NCI-H1417 (cell line): ENCODE results near the gene NXN.
"Not testable (repeated sequence)": the region's sequence is repeated elsewhere in the genome, so short reads cannot be mapped to it uniquely, and the experiment has no call there.

Source experiments
- DNase-seq, 3 experiments: peaks; one replicate each; lab custom pipeline; 2025; lab: John Stamatoyannopoulos, UW

The NXN gene

DNA sequence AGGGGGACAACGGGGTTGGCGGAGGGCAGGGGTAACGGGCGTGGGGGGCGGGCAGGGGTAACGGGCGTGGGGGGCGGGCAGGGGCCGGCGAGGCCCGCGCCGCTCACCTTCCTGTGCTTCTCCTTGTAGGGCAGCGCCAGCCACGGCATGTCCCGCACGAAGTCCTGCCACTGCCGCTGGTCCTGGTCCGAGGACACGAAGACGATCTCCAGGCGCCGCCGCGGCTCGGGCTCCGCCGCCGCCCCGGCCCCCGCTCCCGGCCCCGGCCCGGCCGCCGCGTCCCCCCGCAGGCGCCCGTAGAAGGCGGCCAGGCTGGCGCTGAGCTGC is 401 bp downstream of the NXN start:
- DNase-seq, result no peak

DNA sequence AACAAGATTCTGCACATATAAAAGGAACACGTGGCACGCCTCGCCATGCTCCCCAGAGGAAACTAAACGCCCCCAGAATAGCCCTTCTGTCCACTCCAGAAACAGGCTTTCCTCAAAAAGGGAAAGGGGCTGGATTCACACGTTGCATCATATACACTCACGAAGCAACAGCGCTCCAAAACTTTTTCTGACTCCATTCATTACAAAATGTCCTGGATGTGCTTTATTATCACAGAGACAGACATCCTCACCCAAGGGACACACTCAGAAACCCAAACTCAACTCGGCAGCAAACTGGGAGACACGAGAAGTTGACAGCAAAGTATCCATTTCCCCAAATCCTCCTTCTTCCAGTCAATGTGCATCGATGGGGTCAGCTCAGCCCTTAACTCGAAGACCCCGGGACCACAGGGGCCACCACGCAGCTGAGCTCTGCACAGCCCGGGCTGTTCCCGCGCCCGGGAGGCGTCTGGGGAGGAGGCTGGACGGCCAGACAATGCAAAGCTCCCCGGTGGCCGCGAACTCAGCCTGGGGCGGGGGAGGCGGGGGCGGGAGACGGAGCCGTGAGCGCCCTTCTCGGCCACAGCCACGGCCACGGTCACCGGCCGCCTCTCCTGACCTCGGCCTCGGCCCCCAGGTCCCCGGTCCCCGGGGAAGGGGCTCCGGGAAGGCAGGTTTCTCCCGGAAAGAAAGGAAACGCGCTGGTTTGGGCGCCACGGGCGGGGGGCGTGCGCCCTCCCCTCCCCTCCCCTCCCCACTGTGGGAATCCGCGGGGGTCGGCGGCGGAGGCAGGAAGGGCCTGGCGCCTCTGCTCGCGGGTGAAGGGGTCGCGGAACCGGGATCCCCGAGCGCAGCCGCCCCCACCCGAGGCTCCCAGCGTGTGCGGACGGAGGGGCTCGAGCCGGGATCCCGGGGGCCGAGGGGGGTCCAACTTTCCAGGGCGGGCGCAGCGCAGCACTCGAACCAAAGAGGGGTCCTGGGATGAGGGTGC is 1.2 kb downstream of the NXN start:
- peak in 2 of 3 experiments; percentile 55 to 58 for DNase-seq

DNA sequence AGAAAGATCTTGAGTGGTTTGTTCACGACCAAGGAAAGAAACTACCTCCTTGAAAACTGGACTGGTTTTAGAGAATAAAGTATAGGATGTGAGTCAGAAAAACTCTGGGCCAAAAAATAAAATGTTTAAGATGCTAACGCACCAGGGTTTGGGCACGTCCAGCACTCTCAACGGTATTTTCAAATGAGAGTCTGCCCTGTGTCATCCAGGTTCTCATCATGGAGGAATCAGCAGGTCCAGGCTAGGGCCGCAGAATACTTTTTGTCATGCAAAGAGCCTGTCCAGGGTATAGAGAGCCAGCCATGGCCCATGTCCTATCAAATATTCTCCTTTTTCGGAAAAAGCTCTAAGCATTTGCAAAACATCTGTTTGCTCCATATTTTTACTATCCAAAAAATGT is 2.4 kb downstream of the NXN start:
- DNase-seq, result no peak

DNA sequence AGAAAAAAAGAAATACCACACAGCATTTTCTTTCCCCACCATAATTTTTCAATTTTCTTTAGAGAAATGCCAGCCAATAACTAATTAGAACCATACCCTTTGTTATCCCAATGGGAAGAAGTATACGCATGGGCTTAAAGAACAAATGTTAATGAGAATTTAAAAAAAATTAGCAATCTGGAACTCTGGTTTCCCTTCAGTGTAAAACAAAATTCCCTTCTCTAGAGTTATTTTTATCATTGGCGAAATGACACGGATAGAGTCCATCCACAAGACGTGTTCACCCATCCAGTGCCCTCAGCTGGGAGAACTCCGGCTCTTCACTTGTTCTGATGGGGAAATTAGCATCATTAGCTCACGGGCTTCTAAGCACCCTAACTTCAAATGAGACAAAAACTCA is 3.3 kb downstream of the NXN start:
- DNase-seq, result no peak

DNA sequence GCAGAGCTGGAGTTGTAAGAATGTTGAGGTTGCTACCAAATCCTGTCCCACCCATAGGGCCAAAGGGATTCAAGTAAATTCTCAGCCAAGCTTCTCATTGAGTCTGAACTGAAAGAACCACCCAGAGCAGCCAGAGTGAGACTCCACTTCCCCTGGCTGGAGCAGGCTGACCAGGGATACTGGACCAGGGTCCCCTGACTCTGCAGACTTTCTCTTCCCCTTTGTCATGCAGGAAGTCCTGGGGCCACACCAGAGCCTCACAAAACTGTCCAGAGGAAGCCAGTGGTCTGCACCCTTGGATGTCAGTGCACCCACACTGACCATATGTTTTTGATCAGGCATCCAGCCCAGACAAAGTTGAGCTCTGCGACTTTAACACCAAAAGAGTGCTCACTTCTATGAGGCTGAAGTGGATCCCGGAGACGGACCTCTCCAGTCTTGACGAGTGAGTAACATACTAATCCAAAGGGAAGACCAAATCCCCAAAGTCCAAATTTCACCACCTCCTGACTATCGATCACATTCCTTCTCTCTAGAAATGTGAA is 4.1 kb downstream of the NXN start:
- DNase-seq, result no peak

DNA sequence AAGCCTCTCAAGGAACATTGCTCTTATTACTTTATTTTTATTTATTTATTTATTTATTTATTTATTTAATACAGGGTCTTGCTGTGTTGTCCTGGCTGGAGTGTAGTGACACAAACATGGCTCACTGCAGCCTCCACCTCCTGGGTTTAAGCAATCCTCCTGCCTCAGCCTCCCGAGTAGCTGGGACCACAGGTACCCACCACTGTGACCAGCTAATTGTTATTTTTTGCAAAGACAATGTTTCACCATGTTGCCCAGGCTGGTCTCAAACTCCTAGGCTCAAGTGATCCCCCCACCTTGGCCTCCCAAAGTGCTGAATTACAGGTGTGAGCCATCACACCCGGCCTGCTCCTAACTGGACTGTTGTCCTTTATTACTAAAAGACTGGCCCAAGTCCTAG is 4.8 kb downstream of the NXN start:
- not testable (repeated sequence) for DNase-seq

DNA sequence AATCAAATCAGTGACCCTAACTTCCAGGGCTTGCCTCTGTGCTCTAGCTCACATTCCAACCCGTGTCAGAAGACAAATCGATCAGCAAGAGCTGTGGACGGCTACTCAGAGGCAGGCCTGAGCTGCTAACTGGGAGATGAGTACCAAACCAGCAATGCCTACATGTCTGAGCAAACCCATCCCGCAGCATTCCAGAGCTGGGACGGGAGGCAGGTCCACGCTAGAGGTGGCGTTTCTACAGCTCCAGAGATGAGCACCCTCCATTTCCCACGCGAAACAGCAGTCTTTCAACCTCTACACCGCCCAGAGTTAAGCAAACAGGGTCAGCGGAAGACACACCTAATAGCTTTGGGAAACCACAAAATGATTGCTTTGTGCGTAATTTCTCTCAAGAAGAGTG is 6.5 kb downstream of the NXN start:
- no peak for DNase-seq

DNA sequence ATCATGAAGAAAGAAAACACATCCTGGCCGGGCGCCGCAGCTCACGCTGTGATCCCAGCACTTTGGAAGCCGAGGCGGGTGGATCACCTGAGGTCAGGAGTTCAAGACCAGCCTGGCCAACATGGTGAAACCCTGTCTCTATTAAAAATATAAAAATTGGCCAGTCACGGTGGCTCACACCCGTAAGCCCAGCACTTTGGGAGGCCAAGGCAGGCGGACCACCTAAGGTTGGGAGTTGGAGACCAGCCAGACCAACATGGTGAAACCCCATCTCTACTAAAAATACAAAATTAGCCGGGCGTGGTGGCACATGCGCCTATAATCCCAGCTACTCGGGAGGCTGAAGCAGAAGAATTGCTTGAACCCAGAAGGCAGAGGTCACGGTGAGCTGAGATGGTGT is 7.7 kb downstream of the NXN start:
- DNase-seq, result not testable (repeated sequence)

DNA sequence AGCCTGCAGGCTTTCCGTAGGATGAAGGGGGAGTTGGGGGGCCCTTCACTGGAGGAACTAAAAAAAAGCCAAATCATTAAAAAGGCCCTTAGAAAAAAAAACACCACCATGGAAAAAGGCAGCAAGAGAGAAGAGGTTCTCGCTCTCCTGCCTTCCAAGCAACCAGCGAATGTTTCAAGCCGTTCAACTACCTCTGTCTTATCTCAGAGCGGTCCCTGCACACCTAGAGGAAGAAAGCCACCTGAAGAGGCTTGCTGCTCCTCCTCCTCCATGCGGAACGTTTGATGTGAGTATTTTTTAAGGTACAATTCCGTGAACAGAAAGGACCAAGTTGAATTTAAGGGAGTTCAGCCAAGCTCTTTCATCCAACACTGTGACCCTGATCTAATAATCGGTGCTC is 9.2 kb downstream of the NXN start:
- no peak for DNase-seq

DNA sequence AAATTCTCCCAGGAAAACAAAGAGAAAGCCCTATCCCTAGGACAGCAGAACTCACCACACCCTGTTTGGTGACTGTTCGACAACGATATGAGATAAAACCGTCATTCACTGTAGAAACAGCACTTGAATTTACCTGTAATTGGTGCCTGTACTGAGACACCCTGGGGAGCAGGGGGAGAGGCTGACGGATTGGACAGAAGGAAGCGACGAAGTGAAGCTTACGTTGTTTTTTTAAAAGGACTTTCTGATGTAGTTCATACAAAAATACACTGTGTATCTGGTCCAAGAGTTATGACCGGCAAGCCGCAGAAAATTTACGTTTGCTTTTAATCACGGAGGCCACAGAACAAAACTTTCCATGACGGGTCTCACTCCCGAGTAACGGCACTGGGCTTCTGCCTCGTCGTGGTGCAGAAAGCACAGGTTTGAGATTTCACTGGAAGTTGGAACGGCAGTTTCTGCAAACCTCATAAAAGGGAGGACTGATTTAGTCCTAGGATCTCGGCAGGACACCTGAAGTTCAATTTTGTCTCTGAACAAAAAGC is 9.7 kb downstream of the NXN start:
- peak; percentile 40 to 79 (median 49) for DNase-seq

DNA sequence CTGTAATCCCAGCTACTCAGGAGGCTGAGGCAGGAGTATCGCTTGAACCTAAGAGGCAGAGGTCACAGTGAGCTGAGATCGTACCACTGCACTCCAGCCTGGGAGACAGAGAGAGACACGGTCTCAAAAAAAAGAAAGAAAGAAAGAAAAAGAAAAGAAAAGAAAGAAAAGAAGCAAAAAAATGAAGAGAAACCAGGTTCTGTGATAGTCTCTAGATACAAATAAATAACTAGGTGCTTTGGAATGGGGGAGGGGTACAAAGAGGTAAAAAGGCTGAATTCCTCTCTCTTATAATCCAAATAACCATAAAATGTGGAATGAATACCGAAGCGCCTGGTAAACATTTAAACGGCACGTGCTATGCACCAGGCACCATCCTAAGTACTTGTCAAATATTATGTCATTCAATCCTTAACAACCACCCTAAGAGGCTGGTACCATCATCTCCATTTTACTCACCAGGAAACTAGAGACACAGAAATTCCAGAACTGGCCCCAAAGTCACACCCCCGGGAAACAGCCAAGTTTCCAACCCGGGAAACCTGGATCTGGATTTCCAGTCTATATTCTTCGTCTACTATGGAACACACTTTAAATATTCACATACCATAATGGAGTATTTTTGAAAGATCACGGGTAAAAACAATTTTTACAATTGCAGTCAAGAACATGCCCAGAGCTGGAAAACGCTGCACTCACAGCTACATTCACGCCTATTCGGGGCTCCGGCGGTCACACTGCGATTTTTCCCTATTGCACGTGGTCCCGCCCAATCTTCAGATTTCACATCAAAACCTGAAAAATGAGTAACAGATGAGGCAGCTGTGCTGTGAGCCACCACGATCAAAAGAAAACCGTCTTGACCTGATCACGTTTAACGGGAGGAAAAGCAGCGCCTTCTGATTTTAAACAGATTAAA is 10.5 kb downstream of the NXN start:
- peak; percentile 11 to 56 (median 25) for DNase-seq

DNA sequence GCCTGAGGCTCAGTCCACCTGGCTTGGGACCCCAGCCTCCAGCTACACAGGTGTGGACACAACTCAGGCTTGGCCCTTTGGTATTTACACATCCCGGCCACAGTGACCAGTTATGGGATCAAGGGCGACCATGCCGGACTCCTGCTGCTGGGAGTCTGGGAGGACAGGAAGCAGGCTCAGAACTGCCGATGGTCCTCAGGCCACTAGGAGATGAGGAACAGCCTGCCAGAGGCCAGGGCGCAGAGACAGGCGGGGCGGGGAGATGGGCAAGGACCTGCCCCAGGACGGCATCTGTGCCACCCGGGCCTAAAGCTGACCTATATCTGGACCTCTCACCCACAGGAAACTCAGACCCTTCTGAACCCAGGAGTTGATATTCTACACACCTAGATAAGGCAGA is 12.5 kb downstream of the NXN start:
- no peak for DNase-seq

DNA sequence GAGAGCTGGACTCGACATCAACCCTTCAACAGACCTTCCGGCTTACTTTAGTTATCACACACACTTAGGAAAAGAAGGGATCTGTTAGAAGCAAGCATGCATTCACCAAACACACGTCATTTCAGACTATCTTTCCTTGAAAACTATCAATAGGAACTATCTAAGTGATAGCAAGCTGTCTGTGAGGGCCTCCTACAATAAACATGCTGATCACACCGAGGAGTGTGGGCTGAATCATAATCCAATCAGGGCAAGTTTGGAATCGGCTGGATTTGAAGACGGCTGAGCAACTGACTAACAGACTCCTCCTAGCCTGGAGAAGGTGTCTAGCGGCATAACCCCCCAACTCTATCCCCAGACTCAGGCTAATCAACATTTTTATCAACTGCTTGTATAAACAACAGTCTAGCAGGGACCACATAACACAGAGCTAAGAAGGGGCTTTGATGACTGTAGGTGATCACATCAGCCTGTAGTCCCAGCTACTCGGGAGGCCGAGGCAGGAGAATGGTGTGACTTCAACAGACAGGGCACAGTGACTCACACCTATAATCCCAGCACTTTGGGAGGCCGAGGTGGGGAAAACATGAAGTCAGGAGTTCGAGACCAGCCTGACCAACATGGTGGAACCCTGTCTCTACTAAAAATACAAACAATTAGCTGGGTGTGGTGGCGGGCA is 14.1 kb downstream of the NXN start:
- no peak for DNase-seq

DNA sequence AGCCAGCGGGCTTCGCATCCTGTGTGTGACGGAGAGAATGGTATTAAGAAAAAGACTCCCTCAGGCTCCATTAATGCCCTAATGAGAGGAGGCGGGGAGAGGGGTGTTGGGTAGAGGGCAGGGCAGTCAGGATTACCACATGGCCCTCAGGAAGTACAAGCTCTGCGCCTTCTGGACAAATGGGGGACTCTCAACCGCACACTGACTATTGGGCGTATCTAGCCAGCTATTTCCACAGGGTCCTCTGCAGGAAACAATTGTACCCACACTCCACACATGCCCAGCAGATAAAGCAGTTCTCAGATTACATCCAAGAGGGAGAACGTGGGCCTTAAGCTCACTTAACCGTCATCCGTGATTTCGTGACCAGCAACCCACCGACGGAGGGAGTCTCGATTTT is 14.7 kb downstream of the NXN start:
- DNase-seq, result peak in 2 of 3 experiments; percentile 55 to 76

DNA sequence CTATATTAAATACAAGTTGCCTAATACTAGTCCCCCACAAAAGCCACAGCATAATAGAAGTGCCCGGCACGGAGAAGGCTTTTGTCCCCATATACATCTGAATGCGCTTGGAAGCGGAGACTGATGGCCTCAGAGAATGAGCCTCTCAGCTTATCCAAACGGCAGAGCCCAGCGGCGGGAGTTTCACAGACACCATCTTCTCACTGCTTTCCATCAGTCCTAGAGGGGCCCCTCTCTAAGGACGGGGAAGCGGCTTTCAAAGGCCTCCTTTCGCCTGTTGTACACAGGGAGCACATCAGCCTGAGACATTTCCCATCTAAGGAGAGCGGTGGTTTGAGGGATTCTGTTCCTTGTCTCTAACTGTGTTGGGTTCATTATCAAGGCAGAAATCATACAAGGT is 16.9 kb downstream of the NXN start:
- no peak for DNase-seq

DNA sequence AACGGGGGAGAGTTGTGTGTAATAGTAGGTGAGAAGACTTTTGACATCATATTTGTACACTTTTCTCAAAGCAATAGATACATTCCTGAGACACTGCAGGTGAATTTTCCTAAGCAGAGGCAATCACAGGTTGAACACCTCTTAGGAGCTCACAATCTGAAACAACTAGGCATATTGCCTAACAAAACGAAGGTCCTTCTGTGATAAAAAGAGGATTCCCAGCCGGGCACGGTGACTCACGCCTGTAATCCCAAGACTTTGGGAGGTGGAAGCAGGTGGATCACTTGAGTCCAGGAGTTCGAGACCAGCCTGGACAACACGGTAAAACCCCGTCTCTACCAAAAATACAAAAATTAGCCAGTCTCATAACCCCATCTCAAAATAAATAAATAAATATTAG is 17.4 kb downstream of the NXN start:
- DNase-seq, result no peak

DNA sequence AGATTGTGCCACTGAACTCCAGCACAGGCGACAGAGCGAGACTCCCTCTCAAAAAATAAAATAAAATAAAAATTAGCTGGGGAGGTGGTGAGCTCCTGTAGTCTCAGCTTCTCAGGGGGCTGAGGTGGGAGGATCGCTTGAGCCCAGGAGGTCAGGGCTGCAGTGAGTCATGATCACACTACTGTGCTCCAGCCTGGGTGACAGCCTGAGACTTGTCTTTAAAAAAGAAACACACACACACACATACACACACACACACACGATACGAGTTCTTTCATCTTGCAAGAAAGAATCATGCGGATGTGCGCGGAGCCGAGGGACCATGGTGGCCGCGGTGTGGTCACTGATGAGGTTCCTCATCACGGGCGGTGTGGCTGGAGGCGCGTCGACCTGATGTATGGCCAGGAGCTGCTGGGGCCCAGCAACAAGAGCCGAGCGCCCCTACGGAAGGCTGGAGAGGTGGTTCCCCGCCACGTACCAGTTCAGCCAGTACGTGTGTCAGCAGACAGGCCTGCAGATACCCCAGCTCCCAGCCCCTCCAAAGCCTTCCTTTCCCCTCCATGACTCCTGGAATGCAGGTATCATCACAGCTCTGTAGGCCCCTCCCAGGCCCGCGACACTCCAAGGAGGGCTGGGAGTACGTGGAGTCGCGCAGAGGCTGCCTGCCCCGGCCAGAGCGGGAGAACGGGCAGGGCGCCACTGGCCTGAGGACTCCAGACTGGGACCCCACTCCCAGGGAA is 20.7 kb downstream of the NXN start:
- no peak for DNase-seq

DNA sequence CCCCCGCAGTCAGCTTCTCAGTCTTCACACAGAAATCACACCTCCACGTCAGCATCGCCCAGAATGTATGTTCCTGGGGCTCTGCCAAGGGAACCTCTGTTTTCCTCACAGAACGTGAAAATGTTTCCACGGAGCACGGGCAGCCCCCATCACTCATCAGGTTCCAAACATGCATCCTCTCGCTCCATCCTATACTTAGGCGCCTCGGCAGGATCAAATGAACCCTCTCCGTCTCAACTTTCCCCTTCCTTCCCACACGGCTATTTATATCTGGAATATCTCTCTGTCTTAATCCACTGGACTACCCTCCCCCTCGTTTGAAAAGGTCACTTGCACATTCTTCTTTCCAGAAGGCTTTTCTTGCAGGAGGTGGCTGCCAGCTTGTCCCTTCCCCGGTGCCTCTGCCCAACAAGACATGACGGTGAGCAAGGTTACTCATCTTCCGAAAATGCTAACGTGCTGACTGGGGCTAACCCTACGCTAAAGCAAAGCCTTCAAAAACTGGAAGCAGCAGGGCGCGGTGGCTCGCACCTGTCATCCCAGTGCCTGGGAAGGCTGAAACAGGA is 21.6 kb downstream of the NXN start:
- no peak for DNase-seq

DNA sequence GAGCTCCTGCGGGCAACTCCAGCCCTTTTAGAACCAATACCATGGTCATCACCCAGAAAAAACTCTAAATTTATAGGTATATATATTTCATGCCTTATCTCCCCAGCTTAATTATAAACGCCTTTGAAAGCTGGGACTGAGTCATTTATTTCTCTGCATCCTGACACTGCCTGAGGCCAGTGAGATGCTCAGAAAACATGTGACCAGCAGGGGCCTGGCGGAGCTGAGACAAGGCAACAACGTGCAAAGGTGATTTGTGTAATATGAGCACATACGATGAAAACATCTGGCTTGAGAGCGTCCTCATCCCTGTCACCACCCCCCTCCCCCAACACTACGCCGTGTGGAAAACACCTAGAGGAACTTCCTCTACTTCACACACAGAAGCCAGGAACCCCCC is 22.7 kb downstream of the NXN start:
- DNase-seq, result peak; percentile 9 to 41 (median 40)

DNA sequence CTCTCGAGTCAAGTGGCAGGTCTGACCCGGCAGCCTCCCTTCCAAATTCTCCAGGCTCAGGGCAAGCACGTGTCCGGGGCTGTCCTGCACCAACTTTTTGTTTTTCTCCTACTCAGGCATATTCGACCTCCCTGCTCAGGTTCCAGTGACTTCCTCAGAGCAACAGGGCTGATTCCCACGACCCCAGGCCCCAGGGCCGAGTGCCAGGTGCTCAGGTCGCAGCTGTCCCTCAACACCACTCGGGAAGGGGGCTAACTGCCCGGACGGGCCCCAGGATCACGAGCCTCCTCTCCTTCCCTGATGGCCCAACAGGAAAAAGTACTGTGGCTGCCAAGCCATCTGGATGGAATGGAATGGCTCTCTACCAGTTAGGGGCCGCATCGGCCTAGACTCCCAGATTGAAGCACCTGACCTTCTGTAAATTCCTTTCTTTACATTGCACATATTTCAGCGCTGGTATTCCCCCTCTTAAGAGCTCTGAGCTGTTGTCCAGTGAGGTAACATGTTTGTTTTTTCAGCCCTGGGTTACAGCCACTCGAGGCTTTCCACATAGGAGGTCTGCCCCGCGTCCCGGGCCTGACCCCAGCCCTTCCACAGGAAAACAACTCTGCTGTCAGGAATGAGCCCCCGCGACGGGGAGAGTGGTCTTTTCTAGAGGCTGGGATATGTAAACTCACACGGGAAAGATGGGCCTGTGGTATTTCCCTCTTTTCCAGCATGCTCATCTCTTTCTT is 25.0 kb downstream of the NXN start:
- DNase-seq, result no peak
